GM12892 (cell line): ENCODE results near the gene ANKRD23.

Experiments
- POLR2A ChIP-seq: IDR thresholded peaks from 2 replicates; pipeline ENCODE4 v1.6.1; 2011; ENCODE audit warnings: low read depth, low read length, control low read depth
- POLR2AphosphoS5 ChIP-seq: IDR thresholded peaks from 2 replicates; pipeline ENCODE4 v1.6.1; 2011; ENCODE audit warnings: low read depth, low read length, control low read depth

- TF ChIP-seq POLR2AphosphoS5 (no peak), POLR2A (no peak)
Measured at GRCh38 chr2:96880891-96881273, 37.1 kb upstream of the ANKRD23 start.
